Mesendoderm (in vitro differentiated cells): ENCODE data around the gene THSD7A.

Experiments used
- DNase-seq: peaks from one replicate; pipeline ENCODE4 v3.0.0; 2013
- H2AK5ac ChIP-seq: 2 replicates; pipeline ENCODE4 v1.6.1; 2013; ENCODE audit warnings: low read length, inconsistent platforms
- H2BK120ac ChIP-seq: 2 replicates; pipeline ENCODE4 v1.6.1; 2013; ENCODE audit warnings: low read depth, mild to moderate bottlenecking, low read length, moderate library complexity, mixed read lengths
- H2BK15ac ChIP-seq: replicated peaks from 2 replicates; pipeline ENCODE4 v1.6.1; 2013; ENCODE audit warnings: low read depth, mild to moderate bottlenecking, moderate library complexity
- H2BK5ac ChIP-seq: 2 replicates; pipeline ENCODE4 v1.6.1; 2013; ENCODE audit warnings: low read length, inconsistent platforms
- H3K18ac ChIP-seq: 2 replicates; pipeline ENCODE4 v1.6.1; 2013; ENCODE audit warnings: mild to moderate bottlenecking, low read length, mixed read lengths
- H3K23ac ChIP-seq: one replicate; pipeline ENCODE4 v1.6.1; 2013; ENCODE audit warnings: low read length
- H3K27ac ChIP-seq: 2 replicates; pipeline ENCODE4 v1.5.1; 2013; ENCODE audit warnings: low read depth, mild to moderate bottlenecking, inconsistent platforms, low read length, moderate library complexity
- H3K27me3 ChIP-seq: 2 replicates; pipeline ENCODE4 v1.6.1; 2013; ENCODE audit warnings: low read length, control low read depth, mild to moderate bottlenecking, inconsistent platforms; ENCODE audit not compliant: insufficient read depth, poor library complexity
- H3K36me3 ChIP-seq: 2 replicates; pipeline ENCODE4 v1.6.1; 2013; ENCODE audit warnings: low read length, inconsistent platforms; ENCODE audit not compliant: control insufficient read depth, insufficient read depth
- H3K4ac ChIP-seq: one replicate; pipeline ENCODE4 v1.6.1; 2013; ENCODE audit warnings: low read depth, mild to moderate bottlenecking, low read length, moderate library complexity
- H3K4me1 ChIP-seq: 2 replicates; pipeline ENCODE4 v1.6.1; 2013; ENCODE audit warnings: low read depth, low read length, inconsistent platforms; ENCODE audit not compliant: control insufficient read depth
- H3K4me2 ChIP-seq: 2 replicates; pipeline ENCODE4 v1.6.1; 2013; ENCODE audit warnings: low read length
- H3K4me3 ChIP-seq: 2 replicates; pipeline ENCODE4 v1.5.1; 2013; ENCODE audit warnings: mild to moderate bottlenecking, low read length
- H3K56ac ChIP-seq: one replicate; pipeline ENCODE4 v1.6.1; 2013; ENCODE audit warnings: low read length
- H3K79me1 ChIP-seq: 2 replicates; pipeline ENCODE4 v1.6.1; 2013; ENCODE audit warnings: low read length, inconsistent platforms
- H3K79me2 ChIP-seq: 2 replicates; pipeline ENCODE4 v1.6.1; 2013; ENCODE audit warnings: mild to moderate bottlenecking, low read length; ENCODE audit not compliant: control insufficient read depth, insufficient read depth
- H3K9ac ChIP-seq: 2 replicates; pipeline ENCODE4 v1.6.1; 2013; ENCODE audit warnings: low read length, inconsistent platforms
- H4K5ac ChIP-seq: one replicate; pipeline ENCODE4 v1.6.1; 2013; ENCODE audit warnings: low read length
- H4K8ac ChIP-seq: one replicate; pipeline ENCODE4 v1.6.1; 2013; ENCODE audit warnings: low read depth, mild to moderate bottlenecking, control low read depth, low read length, moderate library complexity
- WGBS: extraction: QIAGEN DNeasy Blood & Tissue Kit; methylation state at CpG from one replicate; pipeline ENCODE4 v1.1.7; 2013; ENCODE audit warnings: low lambda C conversion rate, missing lambda C conversion rate; ENCODE audit not compliant: insufficient coverage; ENCODE audit errors: extremely low coverage; 5-methylcytosine and 5-hydroxymethylcytosine counted together

Gene THSD7A

GRCh38 chr7:11329626-11330025 lies 502.4 kb downstream of the THSD7A start:
- Histone ChIP-seq H2AK5ac (no peak overlapping the region), H3K4ac (no peak overlapping the region), H2BK15ac (no peak overlapping the region), H4K5ac (no peak overlapping the region), H3K56ac (no peak overlapping the region), H3K18ac (no peak overlapping the region), H4K8ac (no peak overlapping the region), H3K4me2 (no peak overlapping the region), H2BK120ac (no peak overlapping the region), H3K23ac (peak overlapping the region; percentile 6), H3K79me2 (no peaks in the 10 kb centered on the region), H3K4me3 (no peak overlapping the region), H3K27me3 (no peaks in the 10 kb centered on the region), H2BK5ac (no peak overlapping the region), H3K36me3 (no peaks in the 10 kb centered on the region), H3K4me1 (peaks cover 2% of the 10 kb centered on the region), H3K9ac (no peak overlapping the region), H3K79me1 (no peaks in the 10 kb centered on the region), H3K27ac (no peak overlapping the region)
- no CpG with 5 or more reads among the region's 3 CpGs for WGBS
- DNase-seq, result no peak

GRCh38 chr7:11328309-11328708 lies 503.7 kb downstream of the THSD7A start:
- H3K27ac ChIP-seq, result no peak overlapping the region

GRCh38 chr7:11327633-11328032 lies 504.4 kb downstream of the THSD7A start:
- H3K36me3 ChIP-seq, result no peaks in the 10 kb centered on the region
- H3K4ac ChIP-seq, result no peak overlapping the region
- H3K27ac ChIP-seq, result no peak overlapping the region
- H4K5ac ChIP-seq, result no peak overlapping the region
- WGBS, result no CpG with 5 or more reads among the region's 1 CpG
- H3K27me3 ChIP-seq, result no peaks in the 10 kb centered on the region
- H3K4me3 ChIP-seq, result no peak overlapping the region
- no peaks in the 10 kb centered on the region for H3K79me1 ChIP-seq
- H2AK5ac ChIP-seq, result no peak overlapping the region
- no peak overlapping the region for H3K56ac ChIP-seq
- H2BK120ac ChIP-seq, result no peak overlapping the region
- no peak for DNase-seq
- H4K8ac ChIP-seq, result no peak overlapping the region
- H3K4me1 ChIP-seq, result peaks cover 2% of the 10 kb centered on the region
- no peak overlapping the region for H3K18ac ChIP-seq
- no peaks in the 10 kb centered on the region for H3K79me2 ChIP-seq
- H3K23ac ChIP-seq, result no peak overlapping the region
- no peak overlapping the region for H3K4me2 ChIP-seq
- no peak overlapping the region for H3K9ac ChIP-seq
- no peak overlapping the region for H2BK5ac ChIP-seq
- H2BK15ac ChIP-seq, result no peak overlapping the region

More at GRCh38 chr7:11328309-11328708, 503.7 kb downstream of the THSD7A start:
- Histone ChIP-seq H2AK5ac (no peak overlapping the region), H3K27me3 (no peaks in the 10 kb centered on the region), H3K56ac (no peak overlapping the region), H3K79me1 (no peaks in the 10 kb centered on the region), H3K18ac (no peak overlapping the region), H3K4me2 (no peak overlapping the region), H3K4me3 (no peak overlapping the region), H4K8ac (no peak overlapping the region), H3K23ac (no peak overlapping the region), H3K4ac (no peak overlapping the region), H3K4me1 (peaks cover 2% of the 10 kb centered on the region), H4K5ac (no peak overlapping the region), H3K9ac (no peak overlapping the region), H2BK5ac (peak overlapping the region; percentile 11), H2BK15ac (no peak overlapping the region), H2BK120ac (no peak overlapping the region), H3K79me2 (no peaks in the 10 kb centered on the region), H3K36me3 (no peaks in the 10 kb centered on the region)
- DNase-seq, result peak; percentile 86
- no CpG with 5 or more reads among the region's 3 CpGs for WGBS
